Retinal pigment epithelial cell (primary cell): ENCODE measurements around the gene ZKSCAN8.
"Not testable (repeated sequence)": the region's sequence is repeated elsewhere in the genome, so short reads cannot be mapped to it uniquely, and the experiment has no call there.

Source experiments
- DNase-seq: peaks from one replicate; pipeline ENCODE4 v3.0.0-alpha.2; 2010; ENCODE audit warnings: low read depth
- H3K4me3 ChIP-seq: 2 replicates; pipeline ENCODE4 v1.5.1; 2011; ENCODE audit warnings: mild to moderate bottlenecking, low read length, control low read depth, moderate library complexity
- CTCF ChIP-seq: conservative IDR thresholded peaks from 2 replicates; pipeline ENCODE4 v1.5.1; 2011; ENCODE audit warnings: low read depth, low read length, control low read depth, inconsistent platforms

Gene ZKSCAN8

GRCh38 chr6:28117386-28118050, 24.2 kb upstream of the ZKSCAN8 start:
- DNase-seq = no peak
- no peak for TF ChIP-seq CTCF
- no peak overlapping the region for H3K4me3 ChIP-seq

- no peak overlapping the region for H3K4me3 ChIP-seq
- no peak for TF ChIP-seq CTCF
- no peak for DNase-seq
Observed at GRCh38 chr6:28118217-28118616, 23.5 kb upstream of the ZKSCAN8 start.

- no peak overlapping the region for H3K4me3 ChIP-seq
- TF ChIP-seq CTCF = no peak
- no peak for DNase-seq
Observed at GRCh38 chr6:28121876-28122275, 19.8 kb upstream of the ZKSCAN8 start.

GRCh38 chr6:28122283-28122682, 19.4 kb upstream of the ZKSCAN8 start:
- not testable (repeated sequence) for DNase-seq, H3K4me3 ChIP-seq

- peak within 1 kb of the TSS; percentile 88 for H3K4me3 ChIP-seq
- DNase-seq = peak; percentile 52
- TF ChIP-seq CTCF = no peak
Observed at GRCh38 chr6:28124350-28124970, 17.2 kb upstream of the ZKSCAN8 start, which contains the start of gene ZSCAN16. Gene ZSCAN16 (plus strand): TSS chr6:28124609. CDS start chr6:28125444, 835 bp downstream.

- peak overlapping the region; percentile 88 for H3K4me3 ChIP-seq
- no peak for TF ChIP-seq CTCF
- DNase-seq = no peak
Observed at GRCh38 chr6:28124971-28125353, 16.7 kb upstream of the ZKSCAN8 start.

GRCh38 chr6:28125401-28125800, 16.3 kb upstream of the ZKSCAN8 start:
- TF ChIP-seq CTCF = no peak
- DNase-seq = no peak
- no peak overlapping the region for H3K4me3 ChIP-seq
